H1 (cell line): ENCODE results near the gene DACH2. TPM values are rescaled to one million over a fixed set of nuclear protein-coding genes. Genes with fewer than 3 reads are reported as not detected.

ENCODE experiments used
- CTCF ChIA-PET: fragments of 300-600 bp; sonication (Branson Sonifier 250); formaldehyde crosslinking; loops from one replicate; lab custom pipeline; 2021; ENCODE audit not compliant: partially characterized antibody; lab: Charles Lee
- POLR2A ChIA-PET: fragments of 300-600 bp; sonication (Branson Sonifier 250); formaldehyde crosslinking; loops from one replicate; lab custom pipeline; 2021; ENCODE audit warnings: inconsistent platforms; ENCODE audit not compliant: partially characterized antibody; lab: Charles Lee
- DNase-seq, 2 experiments: peaks; one replicate each; pipeline versions ENCODE4 v3.0.0 to v3.0.0-alpha.2; 2010 to 2022; ENCODE audit warnings: low spot score in 2 of 2, low read depth in 1 of 2, mixed read lengths in 1 of 2
- FAIRE-seq: peaks from 2 replicates; lab custom pipeline; 2011; peaks lifted over from hg19 to GRCh38; lab: Jason Lieb, UNC
- H2AFZ ChIP-seq: 2 replicates; pipeline ENCODE4 v1.8.1; 2012; ENCODE audit warnings: low read length, inconsistent platforms
- H2AK5ac ChIP-seq: 2 replicates; pipeline ENCODE4 v1.6.1; 2013; ENCODE audit warnings: low read depth, low read length
- H2BK120ac ChIP-seq: replicated peaks from 2 replicates; pipeline ENCODE3; 2013; ENCODE audit warnings: low read depth, low read length, inconsistent platforms
- H2BK12ac ChIP-seq: 2 replicates; pipeline ENCODE4 v1.6.1; 2013; ENCODE audit warnings: low read depth, low read length
- H2BK15ac ChIP-seq: 2 replicates; pipeline ENCODE4 v1.6.1; 2013; ENCODE audit warnings: low read length
- H2BK20ac ChIP-seq: 2 replicates; pipeline ENCODE4 v1.6.1; 2013; ENCODE audit warnings: low read length
- H2BK5ac ChIP-seq: 2 replicates; pipeline ENCODE4 v1.6.1; 2013; ENCODE audit warnings: low read depth, low read length
- H3K14ac ChIP-seq: 2 replicates; pipeline ENCODE4 v1.6.1; 2013; ENCODE audit warnings: inconsistent platforms; ENCODE audit not compliant: insufficient read length
- H3K18ac ChIP-seq: 2 replicates; pipeline ENCODE4 v1.6.1; 2013; ENCODE audit warnings: low read length; ENCODE audit errors: extremely low read depth
- H3K23ac ChIP-seq: 2 replicates; pipeline ENCODE4 v1.6.1; 2013; ENCODE audit warnings: inconsistent platforms; ENCODE audit not compliant: insufficient read length
- H3K23me2 ChIP-seq: 2 replicates; pipeline ENCODE4 v1.6.1; 2013; ENCODE audit warnings: low read depth, low read length
- H3K27ac ChIP-seq: 2 replicates; pipeline ENCODE4 v1.6.1; 2011; ENCODE audit warnings: low read depth, low read length, inconsistent platforms
- H3K27me3 ChIP-seq, 4 experiments: replicated peaks in 1 of 4; 1 replicate in 1 of 4; 2 replicates in 3 of 4; pipeline versions ENCODE4 v1.6.1 to v1.8.1; 2011 to 2013; ENCODE audit warnings: low read length in 3 of 4, mild to moderate bottlenecking in 3 of 4, inconsistent platforms in 2 of 4, mixed read lengths in 2 of 4, moderate library complexity in 1 of 4; ENCODE audit not compliant: control insufficient read depth in 3 of 4, insufficient read depth in 3 of 4; ENCODE audit errors: extremely low read depth in 1 of 4
- H3K36me3 ChIP-seq, 4 experiments: 2 replicates each; pipeline versions ENCODE4 v1.6.1 to v1.8.1; 2011 to 2013; ENCODE audit warnings: mild to moderate bottlenecking in 4 of 4, low read length in 3 of 4, moderate library complexity in 2 of 4, control low read depth in 1 of 4, inconsistent platforms in 1 of 4; ENCODE audit not compliant: insufficient read depth in 4 of 4, control insufficient read depth in 2 of 4
- H3K4ac ChIP-seq: replicated peaks from 2 replicates; pipeline ENCODE3; 2013; ENCODE audit warnings: low read length, low read depth, mixed read lengths, inconsistent platforms; ENCODE audit not compliant: insufficient read length
- H3K4me1 ChIP-seq, 4 experiments: replicated peaks in 1 of 4; 1 replicate in 1 of 4; 2 replicates in 3 of 4; pipeline versions ENCODE4 v1.6.1 to v1.8.1; 2011 to 2013; ENCODE audit warnings: low read length in 3 of 4, inconsistent platforms in 2 of 4, mixed read lengths in 1 of 4; ENCODE audit not compliant: insufficient read depth in 4 of 4, control insufficient read depth in 3 of 4
- H3K4me2 ChIP-seq, 2 experiments: 2 replicates each; pipeline versions ENCODE4 v1.6.1 to v1.8.1; 2011 to 2013; ENCODE audit warnings: low read depth in 2 of 2, low read length in 2 of 2, control low read depth in 1 of 2, inconsistent platforms in 1 of 2, mild to moderate bottlenecking in 1 of 2; ENCODE audit not compliant: insufficient read depth in 1 of 2
- H3K4me3 ChIP-seq, 4 experiments: fragments of 200-600, 300-600 bp in 1 of 4; sonication (generic), shearing (Covaris generic), sonication (Bioruptor Twin) in 1 of 4; 2 replicates each; pipeline versions ENCODE4 v1.5.1 to v1.8.1; 2011 to 2016; ENCODE audit warnings: low read length in 4 of 4, low read depth in 3 of 4, control low read depth in 2 of 4, inconsistent platforms in 2 of 4, mild to moderate bottlenecking in 2 of 4, mixed read lengths in 1 of 4, moderate library complexity in 1 of 4; ENCODE audit not compliant: insufficient read depth in 2 of 4; ENCODE audit errors: extremely low read depth in 1 of 4
- H3K56ac ChIP-seq: replicated peaks from 2 replicates; pipeline ENCODE3; 2013; ENCODE audit warnings: low read depth, mild to moderate bottlenecking, mixed read lengths, low read length, inconsistent platforms; ENCODE audit not compliant: insufficient read length
- H3K79me1 ChIP-seq: 2 replicates; pipeline ENCODE4 v1.6.1; 2013; ENCODE audit warnings: low read depth, low read length, control low read depth
- H3K79me2 ChIP-seq, 2 experiments: 2 replicates each; pipeline versions ENCODE4 v1.6.1 to v1.8.1; 2012 to 2013; ENCODE audit warnings: low read length in 2 of 2, mild to moderate bottlenecking in 2 of 2, inconsistent platforms in 1 of 2; ENCODE audit not compliant: insufficient read depth in 2 of 2, control insufficient read depth in 1 of 2
- H3K9ac ChIP-seq, 4 experiments: replicated peaks in 1 of 4; 1 replicate in 1 of 4; 2 replicates in 3 of 4; pipeline versions ENCODE4 v1.6.1 to v1.8.1; 2011 to 2013; ENCODE audit warnings: low read depth in 3 of 4, low read length in 3 of 4, control low read depth in 2 of 4, mild to moderate bottlenecking in 2 of 4, moderate library complexity in 2 of 4, inconsistent platforms in 1 of 4; ENCODE audit errors: extremely low read depth in 1 of 4
- H3K9me3 ChIP-seq, 2 experiments: 2 replicates each; pipeline versions ENCODE4 v1.6.1 to v1.8.1; 2012 to 2013; ENCODE audit warnings: mild to moderate bottlenecking in 2 of 2, moderate library complexity in 2 of 2, control low read depth in 1 of 2, inconsistent platforms in 1 of 2, low read depth in 1 of 2, low read length in 1 of 2, mixed read lengths in 1 of 2; ENCODE audit not compliant: insufficient read depth in 2 of 2
- H4K20me1 ChIP-seq, 2 experiments: replicated peaks in 1 of 2; 2 replicates each; pipeline versions ENCODE3 to v1.8.1; 2011 to 2013; ENCODE audit warnings: inconsistent platforms in 2 of 2, low read length in 2 of 2, mild to moderate bottlenecking in 1 of 2; ENCODE audit not compliant: insufficient read depth in 2 of 2, control insufficient read depth in 1 of 2
- H4K5ac ChIP-seq: 2 replicates; pipeline ENCODE4 v1.6.1; 2013; ENCODE audit warnings: low read length, low read depth, mixed read lengths, inconsistent platforms; ENCODE audit not compliant: insufficient read length
- H4K8ac ChIP-seq: 2 replicates; pipeline ENCODE4 v1.8.0; 2013; ENCODE audit warnings: mild to moderate bottlenecking, moderate library complexity, low read length, inconsistent platforms; ENCODE audit not compliant: insufficient read depth; ENCODE audit errors: extremely low read depth
- H4K91ac ChIP-seq: replicated peaks from 2 replicates; pipeline ENCODE3; 2013; ENCODE audit warnings: low read length, mixed read lengths, inconsistent platforms; ENCODE audit not compliant: insufficient read length
- CREB1 ChIP-seq: IDR thresholded peaks from 2 replicates; pipeline ENCODE4 v1.6.1; 2012; ENCODE audit warnings: inconsistent platforms
- EP300 ChIP-seq, 2 experiments: IDR thresholded peaks; 1 replicate in 1 of 2; 2 replicates in 1 of 2; pipeline ENCODE4 v1.6.1; 2011 to 2012; ENCODE audit warnings: low read depth in 2 of 2, low read length in 2 of 2, mild to moderate bottlenecking in 2 of 2, borderline replicate concordance in 1 of 2, inconsistent platforms in 1 of 2, moderate library complexity in 1 of 2
- POLR2A ChIP-seq, 2 experiments: IDR thresholded peaks; 1 replicate in 1 of 2; 2 replicates in 1 of 2; pipeline ENCODE4 v1.6.1; 2011; ENCODE audit warnings: low read depth in 2 of 2, low read length in 2 of 2, mild to moderate bottlenecking in 2 of 2; ENCODE audit errors: control extremely low read depth in 1 of 2
- SIN3A ChIP-seq, 2 experiments: IDR thresholded peaks in 1 of 2; conservative IDR thresholded peaks in 1 of 2; 2 replicates each; pipeline ENCODE4 v1.6.1; 2011 to 2012; ENCODE audit warnings: low read length in 2 of 2, improper control_type of control experiment in 1 of 2, low read depth in 1 of 2, mild to moderate bottlenecking in 1 of 2
- SP2 ChIP-seq: IDR thresholded peaks from 2 replicates; pipeline ENCODE4 v1.6.1; 2012; ENCODE audit warnings: mild to moderate bottlenecking, low read length, inconsistent platforms
- WGBS, 2 experiments: shearing (Covaris generic) in 1 of 2; methylation state at CpG; one replicate each; pipeline versions ENCODE4 v1.1.6 to v1.1.7; 2013 to 2015; ENCODE audit warnings: low lambda C conversion rate in 2 of 2, mixed read lengths in 2 of 2, inconsistent platforms in 1 of 2, low coverage in 1 of 2, missing lambda C conversion rate in 1 of 2; ENCODE audit not compliant: insufficient replicate concordance in 2 of 2, insufficient coverage in 1 of 2, insufficient read length in 1 of 2; ENCODE audit errors: extremely low coverage in 1 of 2, missing lambda C conversion rate in 1 of 2; 5-methylcytosine and 5-hydroxymethylcytosine counted together
- polyA plus RNA-seq, 7 experiments: library from polyadenylated mRNA; depleted of rRNA in 3 of 7; stranded (reverse) in 5 of 7; unstranded in 2 of 7; fragments of >200 nt in 5 of 7; fragments of 200-250 nt in 2 of 7; gene quantifications; 1 replicate in 5 of 7; 2 replicates in 1 of 7; 4 replicates in 1 of 7; pipeline versions ENCODE4 v1.2.1 to v1.2.3, GENCODE V29; 2011 to 2013; ENCODE audit warnings: missing spikeins in 2 of 7, mixed read lengths in 2 of 7
- total RNA-seq: library from RNA; stranded (reverse); fragmentation: NEBNext Ultra II Directional; extraction: Animal tissue kit (Norgen Biotek cat#: 25700); gene quantifications from 2 replicates; pipeline ENCODE4 v1.2.1, GENCODE V29; 2021

Gene DACH2
- total and polyA plus RNA-seq, 2 of the 8 experiments (the other 6 are each of a cell fraction or from before 2014, with no cell fraction given), result 1.0 to 1.8 TPM

GRCh38 chrX:86329174-86329573 is 180.9 kb downstream of the DACH2 start:
- Histone ChIP-seq H4K5ac (no peak overlapping the region), H3K27me3 (no peaks in the 10 kb centered on the region), H2AK5ac (no peak overlapping the region), H3K4ac (no peak overlapping the region), H3K23me2 (no peaks in the 10 kb centered on the region), H3K27ac (no peak overlapping the region), H3K18ac (no peak overlapping the region), H2BK12ac (no peak overlapping the region), H3K36me3 (no peaks in the 10 kb centered on the region), H3K9me3 (no peaks in the 10 kb centered on the region; a peak in 1 of 4 replicates), H3K4me2 (no peak overlapping the region), H2BK5ac (no peak overlapping the region), H3K9ac (no peak overlapping the region), H2BK120ac (no peak overlapping the region), H3K4me1 (no peaks in the 10 kb centered on the region), H3K79me2 (no peaks in the 10 kb centered on the region), H3K56ac (no peak overlapping the region), H3K14ac (no peak overlapping the region), H3K23ac (no peak overlapping the region), H2AFZ (no peak overlapping the region), H4K91ac (no peak overlapping the region), H3K4me3 (no peak overlapping the region), H2BK15ac (no peak overlapping the region), H3K79me1 (no peaks in the 10 kb centered on the region), H4K8ac (no peak overlapping the region), H4K20me1 (no peaks in the 10 kb centered on the region), H2BK20ac (no peak overlapping the region)
- 100% methylated on average over 1 of the region's 1 CpG; no CpG with 5 or more reads in 1 of the 2 experiments for WGBS, 2 experiments
- no peak for DNase-seq
- FAIRE-seq, result no peak
- TF ChIP-seq POLR2A (IDR thresholded peaks at IDR 0.05; ENCODE audit: control extremely low read depth in 1 of 2, low read depth in 2 of 2, low read length in 2 of 2) (no peak), SIN3A (conservative IDR thresholded peaks at IDR 0.05 in 1 of 2, IDR thresholded peaks at IDR 0.05 in 1 of 2; ENCODE audit: low read depth in 1 of 2, low read length in 2 of 2) (no peak), SP2 (no peak), CREB1 (no peak), EP300 (IDR thresholded peaks at IDR 0.05; ENCODE audit: borderline replicate concordance in 1 of 2, low read depth in 2 of 2, low read length in 2 of 2) (no peak)
- POLR2A ChIA-PET, result no interaction called here
- CTCF ChIA-PET, result interaction anchor here (0.7 to 0.8 kb wide), 2 partner anchors 19 to 20 kb away, joined by 3 read pairs; no protein-coding TSS in a partner anchor
